Activated CD8-positive, alpha-beta memory T cell treated with anti-CD3 and anti-CD28 coated beads for 4 hours (primary cell): ENCODE results near the gene NOL4.
"Not testable (repeated sequence)": the region's sequence is repeated elsewhere in the genome, so short reads cannot be mapped to it uniquely, and the experiment has no call there.

Experiments used
- DNase-seq, 2 donors: peaks; one replicate each; pipeline ENCODE4 v3.0.0-alpha.2; 2020; ENCODE audit warnings: low read depth in 2 of 2

NOL4 gene, protein sequence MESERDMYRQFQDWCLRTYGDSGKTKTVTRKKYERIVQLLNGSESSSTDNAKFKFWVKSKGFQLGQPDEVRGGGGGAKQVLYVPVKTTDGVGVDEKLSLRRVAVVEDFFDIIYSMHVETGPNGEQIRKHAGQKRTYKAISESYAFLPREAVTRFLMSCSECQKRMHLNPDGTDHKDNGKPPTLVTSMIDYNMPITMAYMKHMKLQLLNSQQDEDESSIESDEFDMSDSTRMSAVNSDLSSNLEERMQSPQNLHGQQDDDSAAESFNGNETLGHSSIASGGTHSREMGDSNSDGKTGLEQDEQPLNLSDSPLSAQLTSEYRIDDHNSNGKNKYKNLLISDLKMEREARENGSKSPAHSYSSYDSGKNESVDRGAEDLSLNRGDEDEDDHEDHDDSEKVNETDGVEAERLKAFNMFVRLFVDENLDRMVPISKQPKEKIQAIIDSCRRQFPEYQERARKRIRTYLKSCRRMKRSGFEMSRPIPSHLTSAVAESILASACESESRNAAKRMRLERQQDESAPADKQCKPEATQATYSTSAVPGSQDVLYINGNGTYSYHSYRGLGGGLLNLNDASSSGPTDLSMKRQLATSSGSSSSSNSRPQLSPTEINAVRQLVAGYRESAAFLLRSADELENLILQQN

GRCh38 chr18:34224423-34225217 lies at the start of gene NOL4:
TSS of gene NOL4 (minus strand) at chr18:34224913. CDS start at chr18:34223253, 1,660 bp downstream.
- DNase-seq = no peak

- DNase-seq = not testable (repeated sequence)
Observed at GRCh38 chr18:34266029-34266428, 41.3 kb upstream of the NOL4 start.

GRCh38 chr18:34261865-34262780 lies 37.4 kb upstream of the NOL4 start:
- DNase-seq = no peak

DNA sequence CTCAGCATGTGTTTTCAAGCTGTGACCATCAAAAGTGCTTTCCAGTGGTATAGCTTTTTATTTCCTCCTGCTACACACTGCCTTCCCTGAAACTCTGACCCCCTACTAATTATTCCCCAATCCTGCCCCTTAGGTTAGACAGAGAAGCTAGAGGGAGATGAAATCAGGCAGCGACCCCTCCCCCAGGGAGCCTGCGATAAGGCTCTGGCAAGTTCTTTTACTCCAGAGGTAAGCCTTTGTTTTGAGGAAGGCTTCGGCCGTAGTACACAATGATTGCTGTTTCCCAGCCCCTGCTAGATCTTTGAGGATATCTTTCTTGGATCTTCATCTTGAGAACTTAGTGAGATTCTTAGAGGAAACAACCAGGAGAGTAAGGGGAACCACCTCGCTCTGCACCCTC lies 33.5 kb upstream of the NOL4 start:
- no peak for DNase-seq

DNA sequence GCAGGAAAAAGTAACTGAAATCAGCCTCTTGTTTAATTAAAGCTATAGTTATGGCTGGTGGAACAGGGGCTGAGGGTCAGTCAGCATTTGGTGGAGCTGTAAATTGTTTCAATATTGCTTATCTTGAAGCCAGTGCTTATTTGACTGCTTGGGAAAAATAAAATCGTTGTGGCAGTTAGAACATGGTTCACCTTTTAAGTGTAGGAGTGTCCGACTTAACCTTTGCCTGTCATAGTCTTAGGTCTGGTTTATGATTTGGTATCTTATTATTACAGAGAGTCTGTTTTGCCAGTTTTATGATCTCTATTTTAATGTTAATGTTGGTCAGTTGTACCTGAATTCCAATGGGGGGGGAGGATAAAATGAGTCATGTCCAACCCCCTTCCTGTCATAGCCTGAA lies 27.2 kb upstream of the NOL4 start:
- no peak for DNase-seq

DNA sequence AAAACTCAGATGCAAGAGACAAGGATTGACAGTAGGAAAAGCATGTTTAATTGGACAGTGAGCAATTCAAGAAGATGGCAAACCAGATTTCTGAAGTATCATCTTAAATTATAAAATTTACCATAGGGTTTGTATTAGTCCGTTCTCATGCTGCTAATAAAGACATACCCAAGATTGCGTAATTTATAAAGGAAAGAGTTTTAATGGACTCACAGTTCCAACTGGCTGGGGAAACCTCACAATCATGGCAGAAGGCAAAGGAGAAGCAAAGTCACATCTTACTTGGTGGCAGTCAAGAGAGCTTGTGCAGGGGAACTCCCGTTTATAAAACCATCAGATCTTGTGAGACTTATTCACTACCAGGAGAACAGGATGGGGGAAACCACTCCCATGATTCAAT lies 24.0 kb upstream of the NOL4 start:
- no peak for DNase-seq

DNA sequence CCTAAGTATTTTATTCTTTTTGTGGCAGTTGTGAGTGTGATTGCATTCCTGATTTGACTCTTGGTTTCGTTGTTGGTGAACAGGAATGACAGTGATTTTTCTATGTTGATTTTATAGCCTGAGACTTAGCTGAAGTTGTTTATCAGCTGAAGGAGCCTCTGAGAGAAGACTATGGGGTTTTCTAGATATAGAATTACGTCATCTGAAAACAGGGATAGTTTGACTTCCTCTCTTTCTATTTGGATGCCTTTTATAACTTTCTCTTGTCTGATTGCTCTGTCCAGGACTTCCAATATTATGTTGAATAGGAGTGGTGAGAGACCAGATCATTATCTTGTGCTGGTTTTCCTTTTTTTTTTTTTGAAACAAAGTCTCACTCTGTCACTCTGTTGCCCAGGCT lies 18.0 kb upstream of the NOL4 start:
- no peak for DNase-seq

- not testable (repeated sequence) for DNase-seq
Observed at GRCh38 chr18:34233781-34234388, 9.2 kb upstream of the NOL4 start.

- DNase-seq = no peak
Observed at GRCh38 chr18:34225218-34225553, 473 bp upstream of the NOL4 start.

DNA sequence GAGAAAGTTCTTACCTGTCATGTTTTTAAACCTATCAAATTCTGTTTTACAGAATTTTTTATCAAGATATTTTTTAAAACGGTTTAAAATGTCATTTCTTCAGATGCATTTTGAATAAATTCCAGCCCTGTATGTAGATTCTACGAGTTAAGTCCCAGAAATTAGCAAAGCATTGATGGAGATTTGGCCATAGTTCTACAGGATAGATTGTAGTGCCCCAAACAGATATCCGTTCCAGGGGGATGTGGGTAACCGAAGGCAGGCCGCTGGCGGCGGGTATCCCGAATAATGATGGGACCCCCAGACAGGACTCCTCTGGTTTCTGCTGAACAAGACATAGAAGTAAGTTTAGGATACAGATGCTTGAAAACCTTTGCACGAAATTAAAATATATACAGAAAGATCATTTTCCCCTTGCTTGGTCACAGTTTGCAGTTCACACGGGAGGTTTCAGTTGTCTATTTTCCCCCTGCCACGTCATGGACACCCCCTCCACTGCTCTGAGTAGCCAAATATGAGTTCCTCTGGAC lies 755 bp downstream of the NOL4 start:
- DNase-seq = no peak

- DNase-seq = no peak
Observed at GRCh38 chr18:34223164-34223892, 1.4 kb downstream of the NOL4 start.

GRCh38 chr18:34222307-34223163 lies 2.2 kb downstream of the NOL4 start:
- no peak for DNase-seq

- DNase-seq = no peak
Observed at GRCh38 chr18:34221971-34222306, 2.8 kb downstream of the NOL4 start.

- no peak for DNase-seq
Observed at GRCh38 chr18:34220081-34220815, 4.5 kb downstream of the NOL4 start.

DNA sequence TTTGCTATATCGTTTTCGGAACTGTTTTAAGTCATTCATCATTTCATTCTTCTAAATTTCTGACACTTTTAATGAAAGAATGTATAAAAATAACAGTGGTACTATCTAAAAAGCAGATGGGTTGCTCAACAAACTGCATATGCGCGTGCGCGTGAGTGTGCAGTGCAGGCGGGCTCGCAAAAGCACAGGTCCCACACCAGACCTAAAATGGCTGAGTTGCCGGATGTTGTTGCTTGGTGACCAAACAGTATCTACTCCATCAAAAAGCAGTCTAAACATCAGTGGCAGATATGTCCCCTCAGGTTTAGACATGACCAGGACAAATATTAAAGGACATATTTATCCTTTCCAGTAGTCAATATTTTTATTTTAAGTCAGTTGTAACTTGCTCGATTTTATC lies 5.1 kb downstream of the NOL4 start:
- no peak for DNase-seq

GRCh38 chr18:34212511-34212910 lies 12.2 kb downstream of the NOL4 start:
- DNase-seq = no peak

DNA sequence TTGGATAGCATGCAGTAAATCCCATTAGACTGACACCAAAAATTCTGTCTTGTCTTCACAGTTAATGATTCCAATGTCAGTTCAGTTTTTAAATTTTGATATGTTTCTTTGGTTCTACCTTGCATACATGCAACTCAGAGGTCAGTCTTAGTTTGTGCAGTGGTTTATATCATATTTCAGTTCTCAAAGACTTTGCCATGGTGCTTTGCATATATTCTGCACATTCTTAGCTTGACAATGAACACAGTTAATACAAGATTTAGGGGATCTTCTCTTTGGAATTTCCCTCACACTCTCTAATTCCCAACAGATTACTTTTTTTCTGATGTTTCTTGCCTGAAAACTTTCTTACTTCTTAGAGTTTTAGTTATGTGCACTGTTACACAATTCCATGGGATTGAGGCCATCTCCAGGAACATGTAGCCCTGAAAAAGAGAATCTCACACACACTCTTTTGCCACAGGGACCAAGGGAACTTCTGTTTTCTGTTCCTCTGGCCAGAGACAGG lies 17.3 kb downstream of the NOL4 start:
- DNase-seq = no peak

DNA sequence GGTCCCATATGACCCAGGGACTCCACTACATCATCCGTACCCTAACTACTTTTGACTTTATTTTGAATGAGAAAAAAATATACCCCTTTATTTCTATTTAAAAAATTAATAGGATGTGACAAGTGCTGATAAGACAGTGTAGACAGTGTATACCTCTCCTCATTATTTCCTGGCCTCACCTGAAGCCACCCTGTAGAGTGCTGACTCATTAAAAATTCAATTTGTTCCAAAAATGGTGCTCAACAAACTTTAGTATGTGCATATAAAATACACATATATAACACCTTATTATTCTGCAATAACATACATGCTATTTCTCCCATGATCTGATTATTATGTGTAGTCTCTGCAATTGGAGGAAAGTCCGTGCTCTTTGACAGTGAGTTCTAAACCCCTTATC lies 20.8 kb downstream of the NOL4 start:
- DNase-seq = no peak

DNA sequence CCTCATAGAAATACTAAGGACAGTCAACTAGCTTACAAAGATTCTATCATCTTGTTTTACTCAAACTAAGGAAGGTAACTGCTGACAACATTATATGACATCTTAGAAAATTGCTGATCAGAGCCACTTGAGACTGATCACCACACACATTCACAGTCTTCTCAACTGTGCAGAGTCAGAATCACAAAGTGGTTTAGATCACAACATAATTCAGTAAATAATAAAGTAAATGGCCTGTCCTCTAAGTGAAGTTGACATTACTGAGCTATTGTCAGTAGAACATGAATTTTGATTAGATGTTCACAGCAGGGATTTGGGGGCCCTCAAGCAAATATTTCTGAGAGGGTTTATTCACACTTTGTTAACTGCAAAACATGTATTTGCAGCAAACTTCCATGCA lies 28.5 kb downstream of the NOL4 start:
- DNase-seq = no peak
